Smooth muscle cell of trachea (primary cell): ENCODE measurements around the gene DUSP19. TPM values are rescaled to one million over a fixed set of nuclear protein-coding genes. Genes with fewer than 3 reads are reported as not detected.

Experiments
- total RNA-seq: library from RNA; depleted of rRNA; stranded (reverse); fragments of >200 nt; gene quantifications from 2 replicates; pipeline ENCODE4 v1.2.1, GENCODE V29; 2014

DUSP19 gene
- total RNA-seq: 3.5 TPM in 2 replicates

DNA sequence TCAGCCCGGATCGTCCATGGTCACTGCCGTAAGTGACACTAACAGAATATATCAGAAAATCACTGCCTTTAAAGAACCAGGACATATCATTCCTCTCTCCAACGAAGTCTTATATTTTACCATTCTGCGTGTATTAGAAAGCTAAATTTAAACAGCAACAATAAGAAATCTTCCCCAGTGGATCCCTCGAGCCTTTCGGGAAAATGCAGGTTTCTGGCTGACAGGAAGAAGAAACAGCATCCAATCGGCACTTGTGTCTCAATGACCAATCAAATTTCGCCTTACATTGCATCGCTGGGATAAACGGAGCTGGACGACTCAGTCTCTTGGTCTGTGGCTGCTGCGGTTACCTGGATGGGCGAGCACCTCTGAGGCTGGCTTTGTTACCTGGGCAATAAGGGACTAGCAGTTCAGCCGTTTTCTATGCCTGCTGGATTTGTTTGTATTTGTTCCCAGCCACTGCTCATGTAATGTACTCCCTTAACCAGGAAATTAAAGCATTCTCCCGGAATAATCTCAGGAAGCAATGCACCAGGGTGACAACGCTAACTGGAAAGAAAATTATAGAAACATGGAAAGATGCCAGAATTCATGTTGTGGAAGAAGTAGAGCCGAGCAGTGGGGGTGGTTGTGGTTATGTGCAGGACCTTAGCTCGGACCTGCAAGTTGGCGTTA, at the start of gene DUSP19:
Gene DUSP19 (plus strand): TSS at position 284 of the 675 bp plus-strand sequence. CDS start 187 bp downstream, at position 471.

GRCh38 chr2:183038341-183039300, 39.9 kb upstream of the DUSP19 start, which contains the start of gene NCKAP1:
TSS of gene NCKAP1 (minus strand) at chr2:183038457. CDS start at chr2:183038099, 358 bp downstream.

DNA sequence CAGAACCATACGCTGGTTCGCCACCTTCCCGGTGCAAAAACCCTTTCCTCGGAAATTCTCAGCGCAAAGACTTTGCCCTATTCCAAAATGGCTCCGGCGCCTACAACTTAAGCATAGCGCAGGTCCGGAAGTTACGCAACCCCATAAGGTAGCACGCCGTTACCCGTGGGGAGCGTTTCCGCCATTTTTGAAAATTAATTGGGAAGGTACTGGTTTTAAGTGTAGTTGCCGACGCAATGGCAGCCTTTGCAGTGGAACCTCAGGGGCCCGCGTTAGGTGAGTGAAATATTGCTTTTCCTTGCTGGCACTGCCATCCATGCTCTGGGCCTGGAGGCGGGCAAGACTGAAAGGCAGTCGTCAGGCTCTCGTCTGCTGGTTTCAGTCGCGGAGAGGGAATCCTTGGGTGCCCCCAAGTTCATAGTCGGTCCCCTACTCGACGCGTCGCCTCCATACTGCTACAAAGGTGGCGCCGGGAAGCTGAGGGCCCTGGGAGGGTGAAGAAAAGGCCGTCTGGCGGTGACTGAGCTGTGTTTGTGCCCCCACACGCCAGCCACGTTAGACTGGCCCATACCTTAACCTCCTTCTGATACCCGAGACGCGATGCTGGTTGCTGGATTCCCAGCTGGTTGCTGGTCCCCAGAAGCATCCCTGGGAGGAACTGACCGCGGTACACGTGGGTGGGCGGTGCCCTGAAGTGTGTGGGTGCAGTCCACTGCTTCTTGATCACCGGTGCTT, 45.8 kb downstream of the DUSP19 start, which contains the start of gene NUP35:
Gene NUP35 (plus strand): TSS at position 222 of the 735 bp plus-strand sequence. CDS start 15 bp downstream, at position 237.

Other genes starting within 250 kb of the DUSP19 start
- 0.17 and 0.44 TPM in 2 replicates for gene FRZB, start 212.1 kb upstream of the DUSP19 start, total RNA-seq
- gene NCKAP1, start 40.3 kb upstream of the DUSP19 start, total RNA-seq: 163 and 167 TPM in 2 replicates
- gene NUP35, start 45.7 kb downstream of the DUSP19 start, total RNA-seq: 6.8 and 15.4 TPM in 2 replicates